NT2/D1 (cell line): ENCODE results near the gene ZNF750.

ENCODE experiments used
- DNase-seq: peaks from one replicate; pipeline ENCODE4 v3.0.0-alpha.2; 2011; ENCODE audit warnings: low read depth, low spot score
- H3K27me3 ChIP-seq: 2 replicates; pipeline ENCODE4 v1.6.0; 2011; ENCODE audit warnings: mild to moderate bottlenecking; ENCODE audit not compliant: insufficient read length, insufficient read depth
- H3K36me3 ChIP-seq: 2 replicates; pipeline ENCODE4 v1.6.1; 2011; ENCODE audit warnings: mild to moderate bottlenecking, low read length, mixed read lengths; ENCODE audit not compliant: insufficient read depth, insufficient read length
- H3K4me1 ChIP-seq: 2 replicates; pipeline ENCODE4 v1.5.1; 2011; ENCODE audit not compliant: insufficient read depth, insufficient read length
- H3K4me3 ChIP-seq: 2 replicates; pipeline ENCODE4 v1.5.1; 2011; ENCODE audit warnings: low read depth; ENCODE audit not compliant: insufficient read length
- H3K9ac ChIP-seq: 2 replicates; pipeline ENCODE4 v1.6.0; 2011; ENCODE audit warnings: low read depth; ENCODE audit not compliant: insufficient read length
- H3K9me3 ChIP-seq: 2 replicates; pipeline ENCODE4 v1.5.1; 2011; ENCODE audit warnings: mild to moderate bottlenecking, low read length; ENCODE audit not compliant: insufficient read depth
- SUZ12 ChIP-seq: IDR thresholded peaks from 2 replicates; pipeline ENCODE4 v1.6.1; 2011; ENCODE audit not compliant: insufficient read length, insufficient read depth; ENCODE audit errors: extremely low read depth
- YY1 ChIP-seq: IDR thresholded peaks from 2 replicates; pipeline ENCODE4 v1.6.1; 2011; ENCODE audit not compliant: insufficient read length, insufficient read depth
- ZNF274 ChIP-seq: IDR thresholded peaks from 2 replicates; pipeline ENCODE4 v1.6.1; 2011; ENCODE audit warnings: mild to moderate bottlenecking, low read depth, low read length

ZNF750 gene

GRCh38 chr17:82843904-82844680 lies 4.3 kb upstream of the ZNF750 start:
- no peaks in the 10 kb centered on the region for H3K27me3 ChIP-seq
- no peak for DNase-seq
- H3K4me3 ChIP-seq, result no peak overlapping the region
- H3K36me3 ChIP-seq, result peaks cover 14% of the 10 kb centered on the region
- TF ChIP-seq ZNF274 (no peak), YY1 (no peak), SUZ12 (no peak)
- H3K4me1 ChIP-seq, result peaks cover 14% of the 10 kb centered on the region
- H3K9ac ChIP-seq, result peak overlapping the region; percentile 61
- H3K9me3 ChIP-seq, result no peaks in the 10 kb centered on the region

- H3K9ac ChIP-seq, result no peak overlapping the region
- peaks cover 14% of the 10 kb centered on the region for H3K36me3 ChIP-seq
- peaks cover 17% of the 10 kb centered on the region for H3K4me1 ChIP-seq
- no peak overlapping the region for H3K4me3 ChIP-seq
- H3K9me3 ChIP-seq, result no peaks in the 10 kb centered on the region
- TF ChIP-seq SUZ12, result no peak
- TF ChIP-seq YY1, result no peak
- TF ChIP-seq ZNF274, result no peak
- H3K27me3 ChIP-seq, result no peaks in the 10 kb centered on the region
- DNase-seq, result no peak
Measured at GRCh38 chr17:82841921-82842596, 2.2 kb upstream of the ZNF750 start.

GRCh38 chr17:82840431-82840831 lies 609 bp upstream of the ZNF750 start:
- H3K9ac ChIP-seq, result peak overlapping the region; percentile 39

GRCh38 chr17:82838386-82839063 lies 1.3 kb downstream of the ZNF750 start:
- Histone ChIP-seq H3K4me3 (no peak overlapping the region), H3K36me3 (peaks cover 9% of the 10 kb centered on the region), H3K27me3 (no peaks in the 10 kb centered on the region), H3K9ac (no peak overlapping the region), H3K4me1 (peaks cover 18% of the 10 kb centered on the region), H3K9me3 (no peaks in the 10 kb centered on the region)
- DNase-seq, result no peak
- TF ChIP-seq ZNF274 (no peak), SUZ12 (no peak), YY1 (no peak)

More at GRCh38 chr17:82840431-82840831, 609 bp upstream of the ZNF750 start:
- no peaks in the 10 kb centered on the region for H3K27me3 ChIP-seq
- no peak for TF ChIP-seq YY1
- TF ChIP-seq SUZ12, result no peak
- no peak for TF ChIP-seq ZNF274
- peaks cover 22% of the 10 kb centered on the region for H3K4me1 ChIP-seq
- H3K9me3 ChIP-seq, result no peaks in the 10 kb centered on the region
- no peak overlapping the region for H3K4me3 ChIP-seq
- no peak for DNase-seq
- peaks cover 7% of the 10 kb centered on the region for H3K36me3 ChIP-seq

GRCh38 chr17:82837586-82838320 lies 2.1 kb downstream of the ZNF750 start:
- no peak overlapping the region for H3K4me3 ChIP-seq
- H3K27me3 ChIP-seq, result no peaks in the 10 kb centered on the region
- H3K36me3 ChIP-seq, result peaks cover 17% of the 10 kb centered on the region
- no peak for DNase-seq
- H3K4me1 ChIP-seq, result peaks cover 18% of the 10 kb centered on the region
- no peak overlapping the region for H3K9ac ChIP-seq
- TF ChIP-seq SUZ12, result no peak
- no peak for TF ChIP-seq ZNF274
- no peak for TF ChIP-seq YY1
- no peaks in the 10 kb centered on the region for H3K9me3 ChIP-seq

GRCh38 chr17:82836823-82837357 lies 2.9 kb downstream of the ZNF750 start:
- no peak overlapping the region for H3K9ac ChIP-seq
- no peak for DNase-seq

More at GRCh38 chr17:82836823-82837357, 2.9 kb downstream of the ZNF750 start:
- H3K27me3 ChIP-seq, result no peaks in the 10 kb centered on the region
- peaks cover 18% of the 10 kb centered on the region for H3K4me1 ChIP-seq
- H3K4me3 ChIP-seq, result no peak overlapping the region
- TF ChIP-seq ZNF274 (no peak), SUZ12 (no peak), YY1 (no peak)
- peaks cover 17% of the 10 kb centered on the region for H3K36me3 ChIP-seq
- H3K9me3 ChIP-seq, result no peaks in the 10 kb centered on the region
